ENCODE measurements around the gene TDRD7.

GRCh38 chr9:97405551-97405950, 6.3 kb upstream of the TDRD7 start:
- TF ChIP-seq CTCF (conservative IDR thresholded peaks at IDR 0.05) (no peak), ZFX (IDR thresholded peaks at IDR 0.05) (no peak)

Measured in C4-2B (cell line).